Left hindlimb (tissue), 1 donor: ENCODE data around the gene PPP1R16B.

Experiments used
- DNase-seq: peaks from one replicate; pipeline ENCODE4 v3.0.0-alpha.2; 2018

The PPP1R16B gene

DNA sequence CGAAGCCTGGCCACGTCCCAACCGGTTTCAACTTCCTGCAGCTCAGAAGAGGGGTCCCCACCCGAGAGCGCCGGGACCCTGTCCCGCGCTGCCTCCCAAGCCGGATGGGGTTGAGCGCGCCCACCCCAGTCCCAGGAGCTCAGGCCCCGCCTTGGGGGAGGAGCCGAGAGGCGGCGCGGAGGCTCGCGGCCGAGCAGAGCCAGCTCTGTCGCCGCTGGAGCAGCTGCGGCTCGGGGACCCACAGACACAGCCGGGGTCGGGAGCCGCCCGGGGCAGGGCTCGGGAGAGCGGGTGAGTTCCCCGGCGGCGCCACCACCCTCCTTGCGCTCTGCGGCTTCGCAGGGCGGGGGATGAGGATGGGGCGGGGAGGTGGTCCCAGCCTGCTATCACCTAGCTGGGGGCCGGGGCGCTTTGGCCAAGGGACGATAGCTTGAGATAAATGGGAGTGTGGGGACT lies at the start of gene PPP1R16B:
Gene PPP1R16B (plus strand): TSS at position 196 of the 456 bp plus-strand sequence. CDS start 30,229 bp downstream, outside the sequence.
- no peak for DNase-seq

GRCh38 chr20:38757145-38757775 lies 48.2 kb upstream of the PPP1R16B start:
- DNase-seq = no peak

DNA sequence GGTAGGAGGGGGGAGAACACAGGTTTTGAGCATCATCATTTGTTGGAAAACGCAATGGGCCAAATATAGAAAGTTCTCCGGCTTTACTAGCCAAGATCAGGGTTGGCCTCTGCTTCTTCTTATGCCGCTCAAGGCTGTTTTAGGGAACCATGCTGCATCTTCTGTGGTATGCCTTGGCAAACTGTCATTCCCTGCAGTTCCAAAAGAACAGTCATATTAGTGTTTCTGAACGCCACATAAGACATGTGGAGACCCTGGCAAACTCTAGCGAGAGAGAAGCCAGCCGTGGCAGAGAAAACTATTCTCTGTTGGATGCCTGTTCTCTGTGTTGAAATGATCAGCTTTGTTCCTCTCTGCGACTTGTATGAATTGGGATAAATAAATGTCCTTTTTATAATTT lies 46.4 kb upstream of the PPP1R16B start:
- no peak for DNase-seq

- DNase-seq = no peak
Measured at GRCh38 chr20:38760978-38761377, 44.5 kb upstream of the PPP1R16B start.

DNA sequence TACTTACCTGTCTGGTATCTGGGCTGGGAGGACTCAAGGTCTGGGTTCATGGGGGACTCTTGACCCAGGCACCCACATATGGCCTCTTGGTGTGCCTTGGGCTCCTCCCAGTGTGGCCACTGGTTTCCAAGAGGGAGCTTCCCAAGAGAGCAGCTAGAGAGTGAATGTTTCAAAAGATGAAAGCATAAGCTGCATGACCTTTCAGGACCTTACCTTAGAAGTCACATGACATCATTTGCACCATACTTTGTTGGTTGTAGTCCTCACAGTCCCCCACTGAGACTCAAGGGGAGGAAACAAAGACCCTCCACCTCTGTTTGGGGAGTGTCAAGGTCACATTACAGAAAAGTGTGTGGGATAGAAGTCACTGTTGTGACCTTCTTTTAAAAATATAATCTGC lies 43.3 kb upstream of the PPP1R16B start:
- no peak for DNase-seq

DNA sequence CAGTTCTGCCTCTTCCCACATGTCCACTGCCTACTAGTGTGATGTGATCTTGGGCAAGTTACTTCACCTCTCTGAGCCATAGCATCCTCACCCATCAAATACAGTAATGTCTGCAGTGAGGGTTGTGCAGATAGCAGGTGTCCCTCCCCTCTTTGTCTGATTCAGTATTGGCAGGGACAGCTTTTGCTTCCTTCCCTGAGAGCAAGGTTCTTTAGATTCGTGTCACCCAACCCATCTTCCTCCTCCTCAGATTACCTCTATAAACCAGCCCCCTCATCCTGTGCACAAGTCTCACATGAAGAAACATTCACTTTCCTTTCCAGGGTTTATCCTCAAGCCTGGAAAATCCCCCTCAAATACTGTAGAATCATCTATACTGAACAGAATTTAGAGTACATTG lies 41.9 kb upstream of the PPP1R16B start:
- no peak for DNase-seq

- DNase-seq = no peak
Measured at GRCh38 chr20:38764567-38765318, 40.8 kb upstream of the PPP1R16B start.

DNA sequence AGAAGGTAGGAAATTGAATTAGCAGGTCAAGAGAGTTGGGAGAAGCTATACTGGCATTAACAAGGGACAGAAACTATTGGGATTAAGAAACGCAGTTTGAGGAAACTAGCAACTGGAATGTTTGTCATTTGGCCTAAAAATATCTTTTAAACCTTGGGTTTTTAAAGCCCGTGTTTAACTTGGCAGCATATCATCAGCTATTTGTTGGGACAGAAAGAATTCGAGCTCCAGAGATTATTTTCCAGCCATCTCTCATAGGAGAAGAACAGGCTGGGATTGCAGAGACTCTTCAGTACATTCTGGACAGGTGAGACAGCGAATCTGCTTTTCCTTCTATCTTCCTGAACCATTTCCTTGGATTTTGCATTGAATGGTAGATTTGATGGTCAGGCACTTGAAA lies 39.4 kb upstream of the PPP1R16B start:
- no peak for DNase-seq

GRCh38 chr20:38769376-38770295 lies 35.9 kb upstream of the PPP1R16B start:
- no peak for DNase-seq

- no peak for DNase-seq
Measured at GRCh38 chr20:38770546-38770945, 35.0 kb upstream of the PPP1R16B start.

GRCh38 chr20:38770970-38771369 lies 34.5 kb upstream of the PPP1R16B start:
- no peak for DNase-seq

DNA sequence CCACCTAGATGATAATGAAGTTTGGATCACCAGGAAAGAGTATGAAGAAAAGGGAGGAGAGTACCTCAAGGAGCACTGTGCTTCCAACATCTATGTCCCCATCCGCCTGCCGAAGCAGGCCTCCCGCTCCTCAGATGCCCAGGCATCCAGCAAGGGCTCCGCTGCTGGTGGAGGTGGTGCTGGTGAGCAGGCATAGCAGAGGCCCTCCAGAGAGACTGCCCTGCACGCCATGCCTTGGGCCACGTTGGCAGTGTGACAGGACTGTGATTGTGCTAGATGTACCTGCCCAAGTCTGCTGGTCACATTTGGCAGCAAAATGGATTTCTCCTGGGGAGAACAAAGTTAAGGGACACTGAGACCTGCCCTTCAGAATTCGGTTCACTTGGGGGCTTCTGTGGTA lies 33.9 kb upstream of the PPP1R16B start:
- DNase-seq = no peak

DNA sequence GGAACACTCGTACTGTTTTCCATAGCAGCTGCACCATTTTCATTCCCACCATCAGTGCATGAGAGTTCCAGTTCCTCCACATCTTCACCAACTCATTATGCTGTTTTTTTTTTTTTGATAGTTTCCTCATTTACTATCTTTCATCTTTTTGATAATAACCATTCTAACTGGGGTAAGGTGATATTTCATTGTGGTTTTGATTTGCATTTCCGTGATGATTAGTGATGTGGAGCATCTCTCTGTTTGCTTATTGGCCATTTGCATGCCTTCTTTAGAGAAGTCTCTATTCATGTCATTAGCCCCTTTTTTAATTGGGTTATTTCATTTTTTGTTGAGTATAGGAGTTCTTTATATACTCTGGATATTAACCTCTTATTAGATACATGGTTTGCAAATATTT lies 31.3 kb upstream of the PPP1R16B start:
- no peak for DNase-seq

GRCh38 chr20:38776363-38776762 lies 29.1 kb upstream of the PPP1R16B start:
- no peak for DNase-seq

GRCh38 chr20:38779247-38780097 lies 26.0 kb upstream of the PPP1R16B start:
- no peak for DNase-seq

GRCh38 chr20:38782275-38782674 lies 23.2 kb upstream of the PPP1R16B start:
- no peak for DNase-seq

DNA sequence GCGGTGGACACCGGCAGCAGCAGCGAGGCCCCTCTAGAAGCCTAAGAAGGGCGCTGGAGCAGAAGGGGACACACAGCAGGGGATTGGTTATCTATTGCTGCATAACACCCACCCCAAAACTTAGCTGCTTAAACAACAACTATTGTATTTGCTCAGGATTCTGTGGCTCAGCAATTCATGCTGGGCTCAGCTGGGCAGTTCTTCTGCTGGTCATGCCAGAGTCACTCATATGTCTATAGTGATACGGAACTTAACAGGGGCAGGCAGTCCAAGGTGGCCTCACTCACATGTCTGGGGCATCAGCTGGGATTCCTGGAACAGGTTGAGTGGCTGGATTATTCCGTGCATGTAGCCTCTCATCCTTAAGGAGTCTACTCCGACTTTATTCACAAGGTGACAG lies 17.6 kb upstream of the PPP1R16B start:
- DNase-seq = no peak

GRCh38 chr20:38789503-38790199 lies 15.8 kb upstream of the PPP1R16B start:
- no peak for DNase-seq

GRCh38 chr20:38790200-38791053 lies 15.1 kb upstream of the PPP1R16B start:
- DNase-seq = no peak

GRCh38 chr20:38791291-38791690 lies 14.2 kb upstream of the PPP1R16B start:
- DNase-seq = no peak

DNA sequence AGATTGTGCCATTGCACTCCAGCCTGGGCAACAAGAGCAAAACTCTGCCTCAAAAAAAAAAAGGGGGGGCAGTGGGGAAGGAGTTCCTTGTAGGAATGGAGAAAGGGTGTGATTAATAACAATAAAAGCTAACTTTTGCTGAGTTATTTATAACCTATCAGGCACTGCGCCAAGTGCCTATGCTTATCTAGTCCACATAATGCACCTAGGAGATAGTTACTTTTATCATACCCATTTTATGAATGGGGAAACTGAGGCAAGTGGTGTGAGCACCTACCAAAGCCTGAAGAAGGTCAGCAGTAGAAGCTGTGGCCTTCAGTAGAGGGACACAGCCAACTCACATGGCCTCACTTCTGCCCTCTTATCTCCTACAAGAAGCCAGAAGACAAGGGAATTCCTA lies 13.6 kb upstream of the PPP1R16B start:
- no peak for DNase-seq
